Tibial nerve (tissue), 4 donors: ENCODE results near the gene PIK3CD. TPM values are rescaled to one million over a fixed set of nuclear protein-coding genes. Genes with fewer than 3 reads are reported as not detected.

ENCODE experiments used
- DNase-seq, 2 donors: peaks; one replicate each; pipeline ENCODE4 v3.0.0-alpha.2; 2019; ENCODE audit warnings: low spot score in 2 of 2
- H3K27ac ChIP-seq, 4 donors: fragments of 200-600 bp; sonication (generic) in 3 of 4; one replicate each; pipeline ENCODE4 v1.5.1; 2017 to 2019; ENCODE audit warnings: mild to moderate bottlenecking in 1 of 4
- H3K27me3 ChIP-seq, 2 donors: fragments of 200-600 bp; sonication (generic) in 1 of 2; one replicate each; pipeline versions ENCODE4 v1.5.1 to v1.6.0; 2017 to 2019
- H3K36me3 ChIP-seq, 3 donors: fragments of 200-600 bp; sonication (generic); one replicate each; pipeline ENCODE4 v1.5.1; 2018 to 2019
- H3K4me1 ChIP-seq, 4 donors: fragments of 200-600 bp; sonication (generic) in 3 of 4; one replicate each; pipeline ENCODE4 v1.5.1; 2017 to 2019
- H3K4me3 ChIP-seq, 4 donors: fragments of 200-600 bp; sonication (generic) in 3 of 4; one replicate each; pipeline ENCODE4 v1.5.1; 2017 to 2019; ENCODE audit warnings: mild to moderate bottlenecking in 1 of 4, moderate library complexity in 1 of 4
- H3K9me3 ChIP-seq, 4 donors: fragments of 200-600 bp; sonication (generic) in 3 of 4; one replicate each; pipeline ENCODE4 v1.5.1; 2017 to 2019
- EP300 ChIP-seq, 2 donors: sonication (generic); formaldehyde crosslinking; IDR thresholded peaks; one replicate each; pipeline ENCODE4 v1.6.1; 2017; ENCODE audit warnings: antibody characterized with exemption in 2 of 2, mild to moderate bottlenecking in 1 of 2
- POLR2A ChIP-seq, 2 donors: fragments of 450-650 bp; IDR thresholded peaks; one replicate each; pipeline ENCODE4 v1.6.1; 2017; ENCODE audit warnings: antibody characterized with exemption in 2 of 2, mild to moderate bottlenecking in 2 of 2, moderate library complexity in 2 of 2
- WGBS, 2 donors: methylation state at CpG; one replicate each; pipeline ENCODE4 v1.1.5; 2018; 5-methylcytosine and 5-hydroxymethylcytosine counted together
- total RNA-seq, 4 donors: library from RNA; depleted of rRNA; stranded (reverse); fragments of >200 nt; gene quantifications; one replicate each; pipeline ENCODE4 v1.1.0, GENCODE V29; 2016
- TF ChIP-seq, protein P1 (sequence below), 5 experiments: fragments of 200-600 bp in 3 of 5; fragments of 450-650 bp in 2 of 5; sonication (generic) in 3 of 5; IDR thresholded peaks; one replicate each; pipeline ENCODE4 v1.5.1; 2016 to 2019; ENCODE audit warnings: antibody characterized with exemption in 5 of 5, mild to moderate bottlenecking in 3 of 5, moderate library complexity in 2 of 5

PIK3CD gene
- total RNA-seq, 4 donors from 2014 or later = 6.9 to 18.0 (median 10.2) TPM

GRCh38 chr1:9736241-9736640, 84.7 kb downstream of the PIK3CD start:
- no peak for TF ChIP-seq EP300 (IDR thresholded peaks at IDR 0.05)
- TF ChIP-seq, protein P1, sequence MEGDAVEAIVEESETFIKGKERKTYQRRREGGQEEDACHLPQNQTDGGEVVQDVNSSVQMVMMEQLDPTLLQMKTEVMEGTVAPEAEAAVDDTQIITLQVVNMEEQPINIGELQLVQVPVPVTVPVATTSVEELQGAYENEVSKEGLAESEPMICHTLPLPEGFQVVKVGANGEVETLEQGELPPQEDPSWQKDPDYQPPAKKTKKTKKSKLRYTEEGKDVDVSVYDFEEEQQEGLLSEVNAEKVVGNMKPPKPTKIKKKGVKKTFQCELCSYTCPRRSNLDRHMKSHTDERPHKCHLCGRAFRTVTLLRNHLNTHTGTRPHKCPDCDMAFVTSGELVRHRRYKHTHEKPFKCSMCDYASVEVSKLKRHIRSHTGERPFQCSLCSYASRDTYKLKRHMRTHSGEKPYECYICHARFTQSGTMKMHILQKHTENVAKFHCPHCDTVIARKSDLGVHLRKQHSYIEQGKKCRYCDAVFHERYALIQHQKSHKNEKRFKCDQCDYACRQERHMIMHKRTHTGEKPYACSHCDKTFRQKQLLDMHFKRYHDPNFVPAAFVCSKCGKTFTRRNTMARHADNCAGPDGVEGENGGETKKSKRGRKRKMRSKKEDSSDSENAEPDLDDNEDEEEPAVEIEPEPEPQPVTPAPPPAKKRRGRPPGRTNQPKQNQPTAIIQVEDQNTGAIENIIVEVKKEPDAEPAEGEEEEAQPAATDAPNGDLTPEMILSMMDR (IDR thresholded peaks at IDR 0.05) = no peak
- no peak for TF ChIP-seq POLR2A (IDR thresholded peaks at IDR 0.05)
- Histone ChIP-seq H3K36me3 (peaks cover 3 to 100% (median 44%) of the 10 kb centered on the region in 3 donors), H3K27ac (no peak overlapping the region), H3K27me3 (no peaks in the 10 kb centered on the region), H3K4me1 (no peaks in the 10 kb centered on the region), H3K4me3 (no peak overlapping the region), H3K9me3 (no peaks in the 10 kb centered on the region)
- DNase-seq = no peak
- WGBS, 2 donors = 88% methylated on average over 5 of the region's 5 CpGs

GRCh38 chr1:9737057-9737456, 85.5 kb downstream of the PIK3CD start:
- TF ChIP-seq, protein P1 (IDR thresholded peaks at IDR 0.05) = no peak
- TF ChIP-seq EP300 (IDR thresholded peaks at IDR 0.05) = no peak
- no peak for TF ChIP-seq POLR2A (IDR thresholded peaks at IDR 0.05)
- Histone ChIP-seq H3K36me3 (peaks cover 3 to 100% (median 44%) of the 10 kb centered on the region in 3 donors), H3K4me3 (no peak overlapping the region), H3K4me1 (no peaks in the 10 kb centered on the region), H3K27me3 (no peaks in the 10 kb centered on the region), H3K9me3 (no peaks in the 10 kb centered on the region), H3K27ac (no peak overlapping the region)
- peak in 1 of 2 donors; percentile 38 for DNase-seq
- WGBS, 2 donors = 78 to 80% methylated on average over 9 of the region's 9 CpGs

- Histone ChIP-seq H3K27me3 (no peaks in the 10 kb centered on the region), H3K9me3 (no peaks in the 10 kb centered on the region), H3K4me3 (no peak overlapping the region), H3K4me1 (no peaks in the 10 kb centered on the region), H3K36me3 (peaks cover 3 to 100% (median 42%) of the 10 kb centered on the region in 3 donors), H3K27ac (no peak overlapping the region)
- DNase-seq = no peak
- WGBS, 2 donors = 83 to 86% methylated on average over 10 of the region's 10 CpGs
- TF ChIP-seq, protein P1 (IDR thresholded peaks at IDR 0.05) = no peak
- TF ChIP-seq POLR2A (IDR thresholded peaks at IDR 0.05) (no peak), EP300 (IDR thresholded peaks at IDR 0.05) (no peak)
Measured at GRCh38 chr1:9737671-9738070, 86.1 kb downstream of the PIK3CD start.

DNA sequence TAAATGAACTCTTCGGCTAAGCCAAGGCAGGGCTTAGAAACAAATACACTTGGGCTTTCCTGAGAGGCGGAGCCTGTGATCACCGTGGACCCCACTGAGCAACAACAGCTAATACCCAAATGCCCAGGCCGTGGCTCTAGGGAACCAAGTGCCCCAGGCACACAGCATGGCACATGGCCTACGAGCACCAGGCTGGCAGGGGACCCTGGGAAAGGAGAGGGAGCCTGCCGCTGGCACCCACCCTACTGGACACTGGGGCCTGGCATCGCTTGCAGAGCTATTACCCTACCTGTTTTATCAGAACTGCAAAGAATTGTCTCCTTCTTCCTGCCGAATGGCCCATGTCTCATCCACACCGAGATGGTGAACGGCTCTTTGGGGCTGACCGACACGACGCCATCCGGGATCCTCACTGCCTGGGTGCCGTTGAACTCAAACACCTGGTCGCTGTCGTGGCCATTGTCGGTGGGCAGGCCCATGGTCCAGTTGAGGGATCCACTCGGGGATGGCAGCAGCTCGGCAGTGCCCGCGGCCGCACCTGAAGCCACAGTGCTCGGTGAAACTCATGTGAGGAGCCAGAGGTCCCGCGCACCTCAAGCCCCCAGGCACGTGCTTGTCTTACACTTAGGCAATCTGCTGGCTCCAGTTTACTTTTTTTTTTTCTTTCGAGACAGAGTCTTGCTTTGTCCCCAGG, 92.7 kb downstream of the PIK3CD start:
- Histone ChIP-seq H3K9me3 (no peaks in the 10 kb centered on the region), H3K36me3 (peaks cover 6 to 94% (median 12%) of the 10 kb centered on the region in 3 donors), H3K27me3 (no peaks in the 10 kb centered on the region), H3K4me1 (no peaks in the 10 kb centered on the region), H3K4me3 (no peak overlapping the region), H3K27ac (no peak overlapping the region)
- TF ChIP-seq, protein P1 (IDR thresholded peaks at IDR 0.05) = no peak
- TF ChIP-seq EP300 (IDR thresholded peaks at IDR 0.05) (no peak), POLR2A (IDR thresholded peaks at IDR 0.05) (no peak)
- DNase-seq = no peak
- 94% methylated on average over 28 of the region's 28 CpGs for WGBS, 2 donors

GRCh38 chr1:9746211-9746610, 94.7 kb downstream of the PIK3CD start:
- no peaks in the 10 kb centered on the region for H3K27me3 ChIP-seq
- peaks cover 3 to 94% (median 5%) of the 10 kb centered on the region in 3 donors for H3K36me3 ChIP-seq
- H3K27ac ChIP-seq = no peak overlapping the region
- 83 to 84% methylated on average over 3 of the region's 3 CpGs for WGBS, 2 donors
- DNase-seq = no peak
- TF ChIP-seq EP300 (IDR thresholded peaks at IDR 0.05) = no peak
- TF ChIP-seq, protein P1 (IDR thresholded peaks at IDR 0.05) = no peak
- TF ChIP-seq POLR2A (IDR thresholded peaks at IDR 0.05) = no peak
- H3K9me3 ChIP-seq = no peaks in the 10 kb centered on the region
- H3K4me1 ChIP-seq = no peaks in the 10 kb centered on the region
- H3K4me3 ChIP-seq = no peak overlapping the region
